ENCODE data around the gene IRAK2. TPM values are rescaled to one million over a fixed set of nuclear protein-coding genes. Genes with fewer than 3 reads are reported as not detected.

IRAK2 gene
- total and polyA plus RNA-seq, 2 of the 8 experiments (the other 6 are each of a cell fraction or from before 2014, with no cell fraction given), result 1.5 TPM

- Histone ChIP-seq H3K4me2 (ENCODE audit: insufficient read depth in 1 of 2, low read depth in 2 of 2, low read length in 2 of 2) (no peak overlapping the region), H3K14ac (ENCODE audit: insufficient read length) (no peak overlapping the region), H3K4me3 (ENCODE audit: extremely low read depth in 1 of 4, insufficient read depth in 2 of 4, low read depth in 3 of 4, low read length in 4 of 4) (no peak overlapping the region), H2AFZ (ENCODE audit: low read length) (no peak overlapping the region), H3K56ac (replicated peaks; ENCODE audit: insufficient read length, low read depth, low read length) (no peak overlapping the region), H4K20me1 (replicated peaks in 1 of 2; ENCODE audit: control insufficient read depth in 1 of 2, insufficient read depth in 2 of 2, low read length in 2 of 2) (peaks cover 0 to 6% of the 10 kb centered on the region in 2 experiments), H3K36me3 (ENCODE audit: control insufficient read depth in 2 of 4, insufficient read depth in 4 of 4, low read length in 3 of 4) (peaks cover 0 to 28% (median 19%) of the 10 kb centered on the region in 4 experiments), H2BK120ac (replicated peaks; ENCODE audit: low read depth, low read length) (no peak overlapping the region), H3K23ac (ENCODE audit: insufficient read length) (no peak overlapping the region), H2AK5ac (ENCODE audit: low read depth, low read length) (no peak overlapping the region), H4K5ac (ENCODE audit: insufficient read length, low read depth, low read length) (no peak overlapping the region), H3K27me3 (replicated peaks in 1 of 4; ENCODE audit: control insufficient read depth in 3 of 4, extremely low read depth in 1 of 4, insufficient read depth in 3 of 4, low read length in 3 of 4) (no peaks in the 10 kb centered on the region), H3K18ac (ENCODE audit: extremely low read depth, low read length) (no peak overlapping the region), H3K79me1 (ENCODE audit: low read depth, low read length) (no peaks in the 10 kb centered on the region), H3K4ac (replicated peaks; ENCODE audit: insufficient read length, low read depth, low read length) (no peak overlapping the region), H3K9ac (replicated peaks in 1 of 4; ENCODE audit: extremely low read depth in 1 of 4, low read depth in 3 of 4, low read length in 3 of 4) (no peak overlapping the region), H3K9me3 (ENCODE audit: insufficient read depth in 2 of 2, low read depth in 1 of 2, low read length in 1 of 2) (no peaks in the 10 kb centered on the region), H4K91ac (replicated peaks; ENCODE audit: insufficient read length, low read length) (no peak overlapping the region), H2BK5ac (ENCODE audit: low read depth, low read length) (no peak overlapping the region), H3K79me2 (ENCODE audit: control insufficient read depth in 1 of 2, insufficient read depth in 2 of 2, low read length in 2 of 2) (peaks cover 0 to under 1% of the 10 kb centered on the region in 2 experiments; a peak in 1 of 4 replicates), H2BK20ac (ENCODE audit: low read length) (no peak overlapping the region), H4K8ac (ENCODE audit: extremely low read depth, insufficient read depth, low read length) (no peak overlapping the region), H3K27ac (ENCODE audit: low read depth, low read length) (no peak overlapping the region), H2BK15ac (ENCODE audit: low read length) (no peak overlapping the region), H2BK12ac (ENCODE audit: low read depth, low read length) (no peak overlapping the region), H3K4me1 (replicated peaks in 1 of 4; ENCODE audit: control insufficient read depth in 3 of 4, insufficient read depth in 4 of 4, low read length in 3 of 4) (peaks cover 0 to 6% (median 2%) of the 10 kb centered on the region in 4 experiments; a peak in 4 of 7 replicates), H3K23me2 (ENCODE audit: low read depth, low read length) (no peaks in the 10 kb centered on the region)
- FAIRE-seq, result no peak
- POLR2A ChIA-PET (ENCODE audit: partially characterized antibody), result interaction anchor here (0.6 to 1.2 kb wide), 2 partner anchors 8 to 29 kb away, joined by 3 to 4 read pairs; no protein-coding TSS in a partner anchor
- TF ChIP-seq E2F6 (IDR thresholded peaks at IDR 0.05) (no peak), POLR2AphosphoS5 (IDR thresholded peaks at IDR 0.05; ENCODE audit: low read depth, low read length) (no peak), RXRA (IDR thresholded peaks at IDR 0.05; ENCODE audit: insufficient read depth, low read depth, low read length) (no peak), FOSL1 (IDR thresholded peaks at IDR 0.05; ENCODE audit: insufficient read depth, low read depth, low read length) (no peak), CHD1 (IDR thresholded peaks at IDR 0.05; ENCODE audit: low read depth, low read length) (no peak), HDAC2 (IDR thresholded peaks at IDR 0.05; ENCODE audit: borderline replicate concordance in 1 of 2, low read depth in 2 of 2, low read length in 2 of 2) (no peak)
- CTCF ChIA-PET (ENCODE audit: partially characterized antibody), result interaction anchor here (0.6 to 2.1 kb wide), 2 partner anchors 10 to 34 kb away, joined by 5 read pairs; partner anchors contain the start of gene TATDN2
- no peak for DNase-seq (ENCODE audit: low read depth in 1 of 2, low spot score in 2 of 2)
- 89% methylated on average over 4 of the region's 5 CpGs; no CpG with 5 or more reads in 1 of the 2 experiments for WGBS, 2 experiments (ENCODE audit: extremely low coverage in 1 of 2, insufficient coverage in 1 of 2, insufficient read length in 1 of 2, insufficient replicate concordance in 2 of 2, low coverage in 1 of 2, low lambda C conversion rate in 2 of 2, missing lambda C conversion rate in 1 of 2)
Observed at GRCh38 chr3:10281951-10282350, 117.2 kb downstream of the IRAK2 start.

All from H1 (cell line).